ENCODE data around the gene KRTAP5-4.
"Not testable (repeated sequence)": the region's sequence is repeated elsewhere in the genome, so short reads cannot be mapped to it uniquely, and the experiment has no call there.

The KRTAP5-4 gene

DNA sequence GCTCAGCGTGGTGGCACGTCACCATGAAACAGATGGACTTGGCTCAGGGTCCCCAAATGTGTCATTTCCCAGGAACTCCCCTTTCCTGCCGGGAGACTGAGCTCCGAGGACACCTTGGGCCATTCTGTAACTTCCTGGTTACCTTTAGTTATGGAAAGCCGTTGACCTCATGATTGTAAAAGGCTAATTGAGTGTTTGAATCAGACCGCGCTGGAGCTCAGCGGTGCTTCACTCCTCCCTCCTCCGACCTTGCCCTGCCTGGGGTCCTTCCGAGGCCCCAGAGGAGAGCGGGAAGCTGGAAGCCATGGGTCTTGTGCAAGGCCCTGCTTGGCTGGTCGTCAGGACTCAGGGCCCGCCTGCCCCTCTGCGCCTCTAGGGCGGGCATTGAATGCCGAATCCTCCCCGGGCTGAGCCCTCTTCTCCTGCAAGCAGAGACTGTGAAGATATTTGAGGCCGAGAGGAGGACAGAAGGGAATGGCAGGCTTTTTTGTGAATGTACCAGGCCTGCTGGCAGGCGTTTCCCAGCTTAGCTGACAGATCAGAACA, 25.3 kb downstream of the KRTAP5-4 start:
- 93% methylated on average over 5 of the region's 19 CpGs for WGBS (ENCODE audit: insufficient coverage)
- H3K4me1 ChIP-seq (ENCODE audit: control extremely low read depth in 1 of 4, control insufficient read depth in 4 of 4, insufficient read depth in 4 of 4, low read length in 3 of 4); H3K36me3 ChIP-seq (ENCODE audit: control insufficient read depth in 4 of 4, insufficient read depth in 4 of 4, low read length in 3 of 4); H3K4me3 ChIP-seq (ENCODE audit: control insufficient read depth in 1 of 7, extremely low read depth in 1 of 7, insufficient read depth in 4 of 7, low read depth in 2 of 7, low read length in 6 of 7); POLR2A ChIA-PET; DNase-seq; H3K27ac ChIP-seq (ENCODE audit: insufficient read depth in 1 of 2, low read depth in 1 of 2, low read length in 2 of 2, poor library complexity in 1 of 2, severe bottlenecking in 2 of 2); H3K9me3 ChIP-seq (ENCODE audit: control extremely low read depth in 1 of 5, control insufficient read depth in 4 of 5, insufficient read depth in 2 of 5, low read depth in 1 of 5, low read length in 4 of 5): not testable (repeated sequence)
- peaks cover 5 to 85% (median 16%) of the 10 kb centered on the region in 5 experiments for H3K27me3 ChIP-seq (replicated peaks in 2 of 5; ENCODE audit: control insufficient read depth in 4 of 5, insufficient read depth in 5 of 5, low read length in 4 of 5)
- CTCF ChIA-PET, result interaction anchor here (0.7 to 1.4 kb wide), 4 partner anchors 8 to 440 kb away, joined by 3 to 4 read pairs (median 3); partner anchors contain the start of gene KRTAP5-3

DNA sequence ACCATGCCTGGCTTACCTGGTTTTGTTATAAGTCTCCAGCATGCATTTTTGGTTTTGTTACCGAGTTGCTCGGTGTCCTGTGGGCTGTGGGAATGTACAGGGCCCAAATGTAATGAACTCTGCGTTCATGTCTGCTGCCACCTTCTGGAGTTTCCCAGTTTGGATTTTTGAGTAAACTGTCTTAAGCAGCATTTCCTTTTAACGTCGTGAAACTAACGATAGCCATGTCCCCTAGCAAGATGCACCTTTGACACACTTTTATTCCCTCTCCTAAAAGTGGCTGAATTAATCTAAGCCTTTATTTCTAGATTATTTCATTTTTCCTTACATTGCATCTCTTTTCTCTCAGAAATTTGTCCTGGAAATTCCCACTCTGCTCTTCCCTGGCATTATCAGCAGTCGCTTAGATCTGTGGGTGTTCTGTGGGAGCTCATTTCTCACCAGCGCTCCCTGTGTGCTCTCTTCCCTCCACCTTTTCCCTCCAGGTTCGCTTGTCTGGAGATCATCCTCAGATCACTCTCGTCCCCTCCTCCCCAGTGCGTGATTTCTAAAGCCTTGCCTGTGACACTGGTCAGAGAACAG, 25.9 kb downstream of the KRTAP5-4 start:
- H3K27ac ChIP-seq (ENCODE audit: insufficient read depth in 1 of 2, low read depth in 1 of 2, low read length in 2 of 2, poor library complexity in 1 of 2, severe bottlenecking in 2 of 2); H3K4me3 ChIP-seq (ENCODE audit: control insufficient read depth in 1 of 7, extremely low read depth in 1 of 7, insufficient read depth in 4 of 7, low read depth in 2 of 7, low read length in 6 of 7); H3K9me3 ChIP-seq (ENCODE audit: control extremely low read depth in 1 of 5, control insufficient read depth in 4 of 5, insufficient read depth in 2 of 5, low read depth in 1 of 5, low read length in 4 of 5); POLR2A ChIA-PET; H3K4me1 ChIP-seq (ENCODE audit: control extremely low read depth in 1 of 4, control insufficient read depth in 4 of 4, insufficient read depth in 4 of 4, low read length in 3 of 4); DNase-seq; H3K36me3 ChIP-seq (ENCODE audit: control insufficient read depth in 4 of 4, insufficient read depth in 4 of 4, low read length in 3 of 4): not testable (repeated sequence)
- CTCF ChIA-PET, result interaction anchor here (0.9 to 3.2 kb wide), 7 partner anchors 10 to 44 kb away, joined by 3 to 12 read pairs (median 4); no protein-coding TSS in a partner anchor
- peaks cover 5 to 84% (median 16%) of the 10 kb centered on the region in 5 experiments for H3K27me3 ChIP-seq (replicated peaks in 2 of 5; ENCODE audit: control insufficient read depth in 4 of 5, insufficient read depth in 5 of 5, low read length in 4 of 5)
- WGBS (ENCODE audit: insufficient coverage), result 75% methylated on average over 8 of the region's 11 CpGs

DNA sequence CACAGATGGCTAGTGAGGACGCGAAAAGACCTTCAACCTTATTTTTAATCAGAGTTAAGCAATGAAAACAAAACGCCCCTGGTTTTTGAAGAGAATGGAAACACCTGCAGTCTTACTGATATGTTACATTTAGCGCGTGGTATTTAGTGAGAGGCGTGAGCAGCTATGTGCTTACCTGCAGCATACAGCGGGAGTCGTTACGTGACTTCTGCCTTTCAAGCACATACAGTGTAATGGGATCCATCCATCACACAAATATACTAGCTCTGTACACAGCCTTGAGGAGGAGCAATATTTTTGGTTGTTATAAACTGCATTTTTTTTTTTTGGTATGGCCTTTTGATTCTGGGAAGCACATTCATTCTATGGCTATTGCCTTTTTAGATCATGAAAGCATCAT, 29.3 kb downstream of the KRTAP5-4 start:
- POLR2A ChIA-PET, result no interaction called here
- DNase-seq, result no peak
- H3K27ac ChIP-seq (ENCODE audit: insufficient read depth in 1 of 2, low read depth in 1 of 2, low read length in 2 of 2, poor library complexity in 1 of 2, severe bottlenecking in 2 of 2), result no peak overlapping the region
- H3K27me3 ChIP-seq (replicated peaks in 2 of 5; ENCODE audit: control insufficient read depth in 4 of 5, insufficient read depth in 5 of 5, low read length in 4 of 5), result peaks cover 3 to 89% (median 20%) of the 10 kb centered on the region in 5 experiments
- peaks cover 0 to 2% (median 0%) of the 10 kb centered on the region in 5 experiments for H3K9me3 ChIP-seq (ENCODE audit: control extremely low read depth in 1 of 5, control insufficient read depth in 4 of 5, insufficient read depth in 2 of 5, low read depth in 1 of 5, low read length in 4 of 5)
- H3K4me3 ChIP-seq (ENCODE audit: control insufficient read depth in 1 of 7, extremely low read depth in 1 of 7, insufficient read depth in 4 of 7, low read depth in 2 of 7, low read length in 6 of 7), result no peak overlapping the region
- H3K36me3 ChIP-seq (ENCODE audit: control insufficient read depth in 4 of 4, insufficient read depth in 4 of 4, low read length in 3 of 4), result no peaks in the 10 kb centered on the region
- no peaks in the 10 kb centered on the region for H3K4me1 ChIP-seq (ENCODE audit: control extremely low read depth in 1 of 4, control insufficient read depth in 4 of 4, insufficient read depth in 4 of 4, low read length in 3 of 4)
- CTCF ChIA-PET, result interaction anchor here (0.6 to 3.2 kb wide), 4 partner anchors 13 to 300 kb away, joined by 3 to 12 read pairs (median 4); no protein-coding TSS in a partner anchor
- 89% methylated on average over 9 of the region's 9 CpGs for WGBS (ENCODE audit: insufficient coverage)

DNA sequence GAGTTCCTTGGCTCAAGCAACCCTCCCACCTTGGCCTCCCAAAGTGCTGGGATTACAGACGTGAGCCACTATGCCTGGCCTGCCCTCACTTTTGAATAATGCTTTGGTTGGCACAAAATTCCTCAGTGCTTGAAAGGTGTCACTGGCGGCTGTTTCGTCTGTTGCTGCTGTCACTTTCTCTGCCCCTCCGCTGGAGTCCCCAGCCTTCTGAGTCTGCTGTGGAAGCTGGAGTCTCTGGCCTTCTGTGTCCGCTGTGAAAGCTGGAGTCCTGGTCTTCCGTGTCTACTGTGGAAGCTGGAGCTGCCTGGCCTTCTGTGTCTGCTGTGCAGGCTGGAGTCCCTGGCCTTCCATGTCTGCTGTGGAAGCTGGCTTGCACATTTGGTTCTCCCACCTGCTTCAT, 31.9 kb downstream of the KRTAP5-4 start:
- 95% methylated on average over 6 of the region's 6 CpGs for WGBS (ENCODE audit: insufficient coverage)
- no peak for DNase-seq
- CTCF ChIA-PET, result no interaction called here
- Histone ChIP-seq H3K27ac (ENCODE audit: insufficient read depth in 1 of 2, low read depth in 1 of 2, low read length in 2 of 2, poor library complexity in 1 of 2, severe bottlenecking in 2 of 2) (no peak overlapping the region), H3K9me3 (ENCODE audit: control extremely low read depth in 1 of 5, control insufficient read depth in 4 of 5, insufficient read depth in 2 of 5, low read depth in 1 of 5, low read length in 4 of 5) (peaks cover 0 to 2% (median 0%) of the 10 kb centered on the region in 5 experiments), H3K36me3 (ENCODE audit: control insufficient read depth in 4 of 4, insufficient read depth in 4 of 4, low read length in 3 of 4) (no peaks in the 10 kb centered on the region), H3K27me3 (replicated peaks in 2 of 5; ENCODE audit: control insufficient read depth in 4 of 5, insufficient read depth in 5 of 5, low read length in 4 of 5) (peaks cover 3 to 85% (median 13%) of the 10 kb centered on the region in 5 experiments), H3K4me1 (ENCODE audit: control extremely low read depth in 1 of 4, control insufficient read depth in 4 of 4, insufficient read depth in 4 of 4, low read length in 3 of 4) (peaks cover 0 to 5% (median 4%) of the 10 kb centered on the region in 4 experiments), H3K4me3 (ENCODE audit: control insufficient read depth in 1 of 7, extremely low read depth in 1 of 7, insufficient read depth in 4 of 7, low read depth in 2 of 7, low read length in 6 of 7) (no peak overlapping the region)
- POLR2A ChIA-PET, result no interaction called here

DNA sequence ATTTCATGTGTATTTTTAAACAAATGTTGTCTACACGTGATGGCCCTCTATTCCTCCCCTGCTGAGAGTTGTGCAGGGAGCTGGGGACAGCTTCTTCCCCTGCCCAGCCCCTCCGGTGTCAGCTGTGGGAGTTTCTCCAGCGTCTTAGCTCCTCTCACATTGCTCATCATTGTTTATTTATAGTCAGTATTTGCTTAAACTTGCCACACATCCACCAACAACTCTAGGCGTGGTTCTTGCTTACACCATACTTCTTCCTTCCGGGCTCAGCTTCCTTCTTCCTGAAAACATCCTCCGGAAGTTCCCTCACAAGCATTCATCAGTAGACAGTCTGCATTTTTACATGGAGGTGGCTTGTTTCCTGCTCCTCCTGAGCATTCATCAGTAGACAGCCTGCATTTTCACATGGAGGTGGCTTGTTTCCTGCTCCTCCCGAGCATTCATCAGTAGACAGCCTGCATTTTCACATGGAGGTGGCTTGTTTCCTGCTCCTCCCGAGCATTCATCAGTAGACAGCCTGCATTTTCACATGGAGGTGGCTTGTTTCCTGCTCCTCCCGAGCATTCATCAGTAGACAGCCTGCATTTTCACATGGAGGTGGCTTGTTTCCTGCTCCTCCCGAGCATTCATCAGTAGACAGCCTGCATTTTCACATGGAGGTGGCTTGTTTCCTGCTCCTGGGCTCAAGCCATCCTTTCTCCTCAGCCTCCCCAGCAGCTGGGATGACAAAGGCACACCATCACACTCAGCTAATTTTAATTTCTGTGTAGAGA, 32.6 kb downstream of the KRTAP5-4 start:
- WGBS (ENCODE audit: insufficient coverage), result 4% methylated on average over 4 of the region's 10 CpGs
- not testable (repeated sequence) for H3K9me3 ChIP-seq (ENCODE audit: control extremely low read depth in 1 of 5, control insufficient read depth in 4 of 5, insufficient read depth in 2 of 5, low read depth in 1 of 5, low read length in 4 of 5); H3K4me1 ChIP-seq (ENCODE audit: control extremely low read depth in 1 of 4, control insufficient read depth in 4 of 4, insufficient read depth in 4 of 4, low read length in 3 of 4); H3K36me3 ChIP-seq (ENCODE audit: control insufficient read depth in 4 of 4, insufficient read depth in 4 of 4, low read length in 3 of 4); DNase-seq; H3K4me3 ChIP-seq (ENCODE audit: control insufficient read depth in 1 of 7, extremely low read depth in 1 of 7, insufficient read depth in 4 of 7, low read depth in 2 of 7, low read length in 6 of 7); H3K27ac ChIP-seq (ENCODE audit: insufficient read depth in 1 of 2, low read depth in 1 of 2, low read length in 2 of 2, poor library complexity in 1 of 2, severe bottlenecking in 2 of 2)
- CTCF ChIA-PET, result interaction anchor here (1.2 to 1.9 kb wide), 4 partner anchors 8 to 449 kb away, joined by 4 to 6 read pairs (median 5); no protein-coding TSS in a partner anchor
- peaks cover 3 to 81% (median 13%) of the 10 kb centered on the region in 5 experiments for H3K27me3 ChIP-seq (replicated peaks in 2 of 5; ENCODE audit: control insufficient read depth in 4 of 5, insufficient read depth in 5 of 5, low read length in 4 of 5)
- POLR2A ChIA-PET, result interaction anchor here (0.5 kb wide), 1 partner anchor 23 kb away, joined by 3 read pairs; no protein-coding TSS in a partner anchor

DNA sequence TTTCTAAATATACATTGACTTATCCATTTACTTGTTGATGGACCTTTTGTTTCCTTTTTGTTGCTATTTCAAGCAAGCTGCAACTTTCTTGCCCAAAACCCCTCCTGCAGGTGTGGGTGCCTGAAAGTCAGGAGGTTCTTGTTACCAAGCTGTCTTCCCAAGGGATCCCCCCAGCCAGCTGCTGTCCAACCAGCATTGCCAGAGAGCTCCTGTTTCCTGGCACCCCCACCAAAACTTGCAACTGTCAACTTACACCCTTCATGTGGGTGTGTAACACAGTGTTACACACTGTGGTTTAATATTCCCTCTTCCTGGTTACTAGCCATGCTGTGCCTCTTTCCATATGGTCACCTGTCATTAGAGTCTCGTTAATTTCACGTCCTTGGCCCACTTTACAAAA, 35.2 kb downstream of the KRTAP5-4 start:
- Histone ChIP-seq H3K4me3 (ENCODE audit: control insufficient read depth in 1 of 7, extremely low read depth in 1 of 7, insufficient read depth in 4 of 7, low read depth in 2 of 7, low read length in 6 of 7) (no peak overlapping the region), H3K4me1 (ENCODE audit: control extremely low read depth in 1 of 4, control insufficient read depth in 4 of 4, insufficient read depth in 4 of 4, low read length in 3 of 4) (peaks cover 0 to 8% (median 6%) of the 10 kb centered on the region in 4 experiments), H3K9me3 (ENCODE audit: control extremely low read depth in 1 of 5, control insufficient read depth in 4 of 5, insufficient read depth in 2 of 5, low read depth in 1 of 5, low read length in 4 of 5) (peaks cover 0 to 8% (median 6%) of the 10 kb centered on the region in 5 experiments), H3K36me3 (ENCODE audit: control insufficient read depth in 4 of 4, insufficient read depth in 4 of 4, low read length in 3 of 4) (no peaks in the 10 kb centered on the region), H3K27me3 (replicated peaks in 2 of 5; ENCODE audit: control insufficient read depth in 4 of 5, insufficient read depth in 5 of 5, low read length in 4 of 5) (peaks cover 0 to 74% (median 13%) of the 10 kb centered on the region in 5 experiments), H3K27ac (ENCODE audit: insufficient read depth in 1 of 2, low read depth in 1 of 2, low read length in 2 of 2, poor library complexity in 1 of 2, severe bottlenecking in 2 of 2) (no peak overlapping the region)
- ChIA-PET POLR2A (no interaction called here), CTCF (interaction anchor here (2.1 kb wide), 1 partner anchor 10 kb away, joined by 7 read pairs; no protein-coding TSS in a partner anchor)
- no peak for DNase-seq
- WGBS (ENCODE audit: insufficient coverage), result 100% methylated on average over 1 of the region's 2 CpGs

Data from common myeloid progenitor, CD34-positive (primary cell).